ENCODE measurements around the gene THTPA.
A peak's percentile ranks its signal among the peaks of the same experiment; 100 is the strongest.

Gene THTPA

DNA sequence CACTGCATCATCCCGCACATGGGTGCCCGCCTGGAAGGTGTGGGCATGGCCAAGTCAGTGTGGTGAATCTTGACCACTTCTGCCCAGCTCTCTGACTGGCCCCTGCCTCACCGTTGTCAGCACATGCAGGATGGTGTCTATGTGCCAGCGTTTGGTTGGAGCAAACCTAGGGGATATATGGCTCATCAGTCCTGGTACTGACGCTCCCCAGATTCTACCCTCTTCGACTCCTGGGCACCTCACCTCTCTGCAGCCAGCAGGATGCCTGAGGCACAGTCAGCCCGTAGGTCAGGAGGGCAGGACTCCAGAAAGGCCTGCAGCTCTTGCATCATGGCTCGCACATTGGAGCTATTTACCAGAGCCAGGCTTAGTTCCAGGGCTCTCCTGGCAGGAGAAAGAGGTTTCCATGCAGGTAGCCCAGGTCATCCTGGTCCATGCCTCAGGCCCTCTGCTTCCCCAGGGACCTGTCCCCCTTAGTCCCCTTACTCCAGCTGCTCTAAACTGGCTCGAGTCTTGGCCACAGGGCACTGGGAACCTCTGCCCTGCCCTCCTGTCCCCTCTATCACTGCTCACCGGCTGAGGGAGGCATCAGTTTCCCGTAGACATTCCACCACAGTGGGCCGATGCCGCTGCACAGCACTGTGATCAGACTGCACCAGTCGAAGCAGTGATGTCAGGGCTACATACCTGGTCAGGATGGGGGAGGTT, 7.6 kb downstream of the THTPA start:
- Histone ChIP-seq H3K4me3 (ENCODE audit: low read length in 2 of 2) (no peak overlapping the region), H3K36me3 (ENCODE audit: control insufficient read depth in 2 of 2, insufficient read depth in 2 of 2, low read length in 2 of 2) (peaks cover 4 to 10% of the 10 kb centered on the region in 2 donors), H3K9me3 (ENCODE audit: control insufficient read depth in 2 of 2, low read length in 2 of 2) (no peaks in the 10 kb centered on the region), H3K9ac (ENCODE audit: low read length in 2 of 2) (no peak overlapping the region), H3K27me3 (ENCODE audit: control insufficient read depth in 1 of 2, insufficient read depth in 2 of 2, low read length in 2 of 2) (no peaks in the 10 kb centered on the region), H3K27ac (ENCODE audit: low read length) (no peak overlapping the region), H3K4me1 (ENCODE audit: control insufficient read depth, insufficient read depth, low read length) (peaks cover 15% of the 10 kb centered on the region)

DNA sequence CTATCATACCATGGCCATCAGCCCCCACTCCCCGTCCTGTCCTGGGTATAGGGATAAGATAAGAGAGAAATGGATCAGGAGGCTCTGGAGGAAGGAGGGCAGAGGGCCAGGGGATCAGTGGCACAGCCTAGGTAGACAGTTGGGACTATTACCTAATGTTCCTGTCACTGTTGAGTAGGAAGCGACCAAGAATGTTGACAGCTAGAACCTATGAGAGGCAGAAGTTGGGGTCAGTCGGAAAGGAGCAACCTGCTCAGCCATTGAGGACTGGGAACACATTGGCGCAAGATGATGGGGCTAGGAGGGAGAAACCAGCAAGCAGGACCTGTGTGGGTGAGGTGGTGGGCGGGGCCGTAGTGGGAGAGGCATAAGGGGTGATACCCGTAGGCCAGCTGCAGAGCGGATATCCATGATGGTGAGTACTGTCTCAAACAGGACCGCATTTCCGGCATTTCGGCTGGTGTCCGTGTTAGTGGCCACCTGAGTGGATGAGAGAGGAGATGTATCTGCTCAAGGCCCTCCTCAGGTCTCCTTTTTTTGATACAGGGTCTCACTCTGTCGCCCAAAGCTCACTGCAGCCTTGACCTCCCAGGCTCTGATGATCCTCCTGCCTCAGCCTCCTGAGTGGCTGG, 8.2 kb downstream of the THTPA start:
- Histone ChIP-seq H3K9me3 (ENCODE audit: control insufficient read depth in 2 of 2, low read length in 2 of 2) (no peaks in the 10 kb centered on the region), H3K27me3 (ENCODE audit: control insufficient read depth in 1 of 2, insufficient read depth in 2 of 2, low read length in 2 of 2) (no peaks in the 10 kb centered on the region), H3K36me3 (ENCODE audit: control insufficient read depth in 2 of 2, insufficient read depth in 2 of 2, low read length in 2 of 2) (peaks cover 4 to 5% of the 10 kb centered on the region in 2 donors), H3K27ac (ENCODE audit: low read length) (no peak overlapping the region), H3K4me1 (ENCODE audit: control insufficient read depth, insufficient read depth, low read length) (peaks cover 15% of the 10 kb centered on the region), H3K4me3 (ENCODE audit: low read length in 2 of 2) (no peak overlapping the region), H3K9ac (ENCODE audit: low read length in 2 of 2) (no peak overlapping the region)

DNA sequence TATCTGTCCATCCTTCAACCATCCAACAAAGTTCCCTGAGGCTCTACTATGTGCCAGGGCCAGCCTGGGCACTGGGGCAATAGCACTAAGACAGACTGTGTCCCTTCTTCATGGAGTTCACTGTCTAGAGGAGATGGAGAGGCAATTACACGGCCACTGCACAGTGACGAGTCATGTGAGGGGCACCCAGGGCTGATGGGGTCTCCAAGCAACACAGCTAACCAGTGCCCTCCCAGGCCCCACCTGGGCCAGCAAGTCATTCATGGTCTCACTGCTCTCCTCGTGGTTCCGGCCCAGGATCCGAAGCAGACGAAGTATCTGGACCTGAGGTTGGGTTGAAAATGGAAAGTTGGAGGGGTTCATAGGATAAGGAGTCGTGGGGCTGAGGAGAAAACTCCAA, 8.8 kb downstream of the THTPA start:
- Histone ChIP-seq H3K27me3 (ENCODE audit: control insufficient read depth in 1 of 2, insufficient read depth in 2 of 2, low read length in 2 of 2) (peaks cover 0 to 2% of the 10 kb centered on the region in 2 donors), H3K4me3 (ENCODE audit: low read length in 2 of 2) (no peak overlapping the region)

GRCh38 chr14:23565626-23566025, 9.6 kb downstream of the THTPA start:
- Histone ChIP-seq H3K4me3 (ENCODE audit: low read length in 2 of 2) (no peak overlapping the region), H3K27ac (ENCODE audit: low read length) (no peak overlapping the region), H3K27me3 (ENCODE audit: control insufficient read depth in 1 of 2, insufficient read depth in 2 of 2, low read length in 2 of 2) (peaks cover 0 to 2% of the 10 kb centered on the region in 2 donors), H3K4me1 (ENCODE audit: control insufficient read depth, insufficient read depth, low read length) (peaks cover 15% of the 10 kb centered on the region), H3K36me3 (ENCODE audit: control insufficient read depth in 2 of 2, insufficient read depth in 2 of 2, low read length in 2 of 2) (no peaks in the 10 kb centered on the region), H3K9me3 (ENCODE audit: control insufficient read depth in 2 of 2, low read length in 2 of 2) (no peaks in the 10 kb centered on the region), H3K9ac (ENCODE audit: low read length in 2 of 2) (no peak overlapping the region)

More for the DNA sequence above, 8.8 kb downstream of the THTPA start:
- no peak overlapping the region for H3K9ac ChIP-seq (ENCODE audit: low read length in 2 of 2)
- peaks cover 4% of the 10 kb centered on the region in 2 donors for H3K36me3 ChIP-seq (ENCODE audit: control insufficient read depth in 2 of 2, insufficient read depth in 2 of 2, low read length in 2 of 2)
- no peak overlapping the region for H3K27ac ChIP-seq (ENCODE audit: low read length)
- peaks cover 15% of the 10 kb centered on the region for H3K4me1 ChIP-seq (ENCODE audit: control insufficient read depth, insufficient read depth, low read length)
- no peaks in the 10 kb centered on the region for H3K9me3 ChIP-seq (ENCODE audit: control insufficient read depth in 2 of 2, low read length in 2 of 2)

- H3K36me3 ChIP-seq (ENCODE audit: control insufficient read depth in 2 of 2, insufficient read depth in 2 of 2, low read length in 2 of 2), result no peaks in the 10 kb centered on the region
- peaks cover 15% of the 10 kb centered on the region for H3K4me1 ChIP-seq (ENCODE audit: control insufficient read depth, insufficient read depth, low read length)
- H3K27me3 ChIP-seq (ENCODE audit: control insufficient read depth in 1 of 2, insufficient read depth in 2 of 2, low read length in 2 of 2), result peaks cover 0 to 2% of the 10 kb centered on the region in 2 donors
- H3K9ac ChIP-seq (ENCODE audit: low read length in 2 of 2), result no peak overlapping the region
- no peak overlapping the region for H3K27ac ChIP-seq (ENCODE audit: low read length)
- H3K4me3 ChIP-seq (ENCODE audit: low read length in 2 of 2), result no peak overlapping the region
- H3K9me3 ChIP-seq (ENCODE audit: control insufficient read depth in 2 of 2, low read length in 2 of 2), result no peaks in the 10 kb centered on the region
Measured at GRCh38 chr14:23566112-23566777, 10.2 kb downstream of the THTPA start.

GRCh38 chr14:23566778-23567185, 10.7 kb downstream of the THTPA start:
- Histone ChIP-seq H3K4me1 (ENCODE audit: control insufficient read depth, insufficient read depth, low read length) (peaks cover 15% of the 10 kb centered on the region), H3K9me3 (ENCODE audit: control insufficient read depth in 2 of 2, low read length in 2 of 2) (no peaks in the 10 kb centered on the region), H3K4me3 (ENCODE audit: low read length in 2 of 2) (peak overlapping the region; percentile 81 to 87), H3K27me3 (ENCODE audit: control insufficient read depth in 1 of 2, insufficient read depth in 2 of 2, low read length in 2 of 2) (peaks cover 2 to 3% of the 10 kb centered on the region in 2 donors), H3K27ac (ENCODE audit: low read length) (peak overlapping the region; percentile 31), H3K36me3 (ENCODE audit: control insufficient read depth in 2 of 2, insufficient read depth in 2 of 2, low read length in 2 of 2) (no peaks in the 10 kb centered on the region), H3K9ac (ENCODE audit: low read length in 2 of 2) (peak overlapping the region; percentile 73 to 80)

DNA sequence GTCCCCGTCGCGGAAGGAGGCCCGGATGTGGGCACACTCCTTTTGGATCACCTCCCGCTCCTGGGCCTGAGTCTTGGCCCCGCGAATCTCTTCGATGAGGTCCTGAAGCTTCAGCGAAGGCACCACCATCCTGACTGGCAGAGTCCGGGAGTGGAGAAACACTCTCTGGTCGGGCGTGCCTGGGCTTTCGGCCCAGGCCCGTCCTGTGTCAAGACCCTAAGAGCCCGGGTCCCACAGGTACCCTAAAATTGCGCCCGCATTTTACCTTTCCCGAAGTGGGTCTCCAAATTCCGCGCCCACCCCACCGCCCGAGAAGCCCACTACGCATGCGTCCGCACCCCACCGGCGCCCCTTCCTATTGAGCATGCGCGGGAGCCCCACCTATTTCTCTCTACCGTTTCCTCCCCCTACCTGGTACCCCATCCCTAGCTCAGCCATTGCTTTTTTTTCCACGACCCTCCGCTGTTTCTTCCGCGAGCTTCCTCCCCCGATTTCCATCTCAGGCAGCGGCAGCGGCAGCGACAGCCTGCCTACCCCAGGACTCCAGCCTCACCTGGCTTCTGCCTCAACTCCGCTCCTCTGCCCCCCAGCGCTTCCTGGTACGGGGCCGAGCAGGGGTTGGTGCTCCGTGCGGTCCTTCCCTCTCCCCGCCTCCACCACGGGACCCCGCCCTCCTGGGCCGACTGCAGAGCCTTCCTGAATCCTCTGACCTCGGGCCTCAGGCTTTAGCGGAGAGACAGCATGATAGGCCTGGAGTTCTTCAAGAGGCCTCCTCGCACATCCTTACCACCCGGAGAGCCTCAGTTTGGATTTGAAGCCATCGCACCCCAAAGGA, 11.3 kb downstream of the THTPA start, which contains the start of gene AP1G2:
Gene AP1G2 (minus strand): TSS at position 606 of the 835 bp plus-strand sequence. CDS start 477 bp downstream, at position 129.
- H3K9me3 ChIP-seq (ENCODE audit: control insufficient read depth in 2 of 2, low read length in 2 of 2), result no peaks in the 10 kb centered on the region
- H3K4me3 ChIP-seq (ENCODE audit: low read length in 2 of 2), result peak within 1 kb of the TSS; percentile 81 to 87
- peak within 1 kb of the TSS; percentile 73 to 80 for H3K9ac ChIP-seq (ENCODE audit: low read length in 2 of 2)
- peaks cover 6 to 7% of the 10 kb centered on the region in 2 donors for H3K27me3 ChIP-seq (ENCODE audit: control insufficient read depth in 1 of 2, insufficient read depth in 2 of 2, low read length in 2 of 2)
- peaks cover 15% of the 10 kb centered on the region for H3K4me1 ChIP-seq (ENCODE audit: control insufficient read depth, insufficient read depth, low read length)
- no peaks in the 10 kb centered on the region for H3K36me3 ChIP-seq (ENCODE audit: control insufficient read depth in 2 of 2, insufficient read depth in 2 of 2, low read length in 2 of 2)
- peak within 1 kb of the TSS; percentile 49 for H3K27ac ChIP-seq (ENCODE audit: low read length)

DNA sequence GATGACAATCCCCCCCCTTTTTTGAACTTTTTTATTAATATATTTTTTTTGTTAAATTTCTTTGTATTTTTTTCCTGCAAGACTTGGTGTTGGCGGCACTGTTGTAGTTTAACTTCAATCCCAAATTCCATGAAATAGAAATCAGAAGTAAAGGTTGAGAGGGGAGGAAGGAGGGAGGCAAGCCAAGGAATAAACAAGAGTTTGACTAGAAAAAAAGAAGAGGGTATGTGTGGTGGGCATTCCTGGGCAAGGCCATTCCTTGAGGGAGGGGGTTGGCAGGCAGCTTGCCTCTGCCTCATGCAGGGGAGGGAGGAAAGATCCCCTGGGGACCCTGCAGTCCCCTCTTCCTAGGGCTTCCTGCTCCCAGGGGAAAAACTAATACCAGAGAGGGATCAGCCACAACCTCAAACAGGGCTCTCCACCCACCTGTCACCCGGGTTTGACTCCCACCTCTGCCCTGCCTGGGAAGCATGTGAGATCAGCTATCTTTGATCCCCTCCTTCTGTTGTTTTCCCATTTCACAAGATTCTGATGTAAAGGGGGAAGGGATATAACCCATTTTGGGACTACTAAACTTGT, 12.0 kb downstream of the THTPA start:
- no peaks in the 10 kb centered on the region for H3K36me3 ChIP-seq (ENCODE audit: control insufficient read depth in 2 of 2, insufficient read depth in 2 of 2, low read length in 2 of 2)
- H3K27me3 ChIP-seq (ENCODE audit: control insufficient read depth in 1 of 2, insufficient read depth in 2 of 2, low read length in 2 of 2), result peaks cover 8 to 14% of the 10 kb centered on the region in 2 donors
- H3K9me3 ChIP-seq (ENCODE audit: control insufficient read depth in 2 of 2, low read length in 2 of 2), result no peaks in the 10 kb centered on the region
- peak overlapping the region in 1 of 2 donors; percentile 81 for H3K4me3 ChIP-seq (ENCODE audit: low read length in 2 of 2)
- no peak overlapping the region for H3K27ac ChIP-seq (ENCODE audit: low read length)
- H3K4me1 ChIP-seq (ENCODE audit: control insufficient read depth, insufficient read depth, low read length), result peaks cover 13% of the 10 kb centered on the region
- no peak overlapping the region for H3K9ac ChIP-seq (ENCODE audit: low read length in 2 of 2)

- Histone ChIP-seq H3K36me3 (ENCODE audit: control insufficient read depth in 2 of 2, insufficient read depth in 2 of 2, low read length in 2 of 2) (no peaks in the 10 kb centered on the region), H3K27ac (ENCODE audit: low read length) (no peak overlapping the region), H3K9ac (ENCODE audit: low read length in 2 of 2) (no peak overlapping the region), H3K4me3 (ENCODE audit: low read length in 2 of 2) (no peak overlapping the region), H3K27me3 (ENCODE audit: control insufficient read depth in 1 of 2, insufficient read depth in 2 of 2, low read length in 2 of 2) (peaks cover 13 to 19% of the 10 kb centered on the region in 2 donors), H3K4me1 (ENCODE audit: control insufficient read depth, insufficient read depth, low read length) (peaks cover 13% of the 10 kb centered on the region), H3K9me3 (ENCODE audit: control insufficient read depth in 2 of 2, low read length in 2 of 2) (no peaks in the 10 kb centered on the region)
Measured at GRCh38 chr14:23568600-23569331, 12.7 kb downstream of the THTPA start.
